Endodermal cell (in vitro differentiated cells): ENCODE data around the gene SRL. TPM values are rescaled to one million over a fixed set of nuclear protein-coding genes. Genes with fewer than 3 reads are reported as not detected.

Experiments used
- DNase-seq: peaks from one replicate; pipeline ENCODE4 v3.0.0-alpha.2; 2017
- H3K27ac ChIP-seq: 2 replicates; pipeline ENCODE4 v1.5.1; 2013; ENCODE audit warnings: mild to moderate bottlenecking, low read depth, low read length, moderate library complexity
- H3K27me3 ChIP-seq: 2 replicates; pipeline ENCODE4 v1.6.1; 2013; ENCODE audit warnings: mild to moderate bottlenecking, low read length, moderate library complexity; ENCODE audit not compliant: insufficient read depth, control insufficient read depth, poor library complexity, severe bottlenecking
- H3K36me3 ChIP-seq: 2 replicates; pipeline ENCODE4 v1.7.0; 2013; ENCODE audit warnings: mild to moderate bottlenecking, low read length, moderate library complexity; ENCODE audit not compliant: control insufficient read depth, insufficient read depth
- H3K4me1 ChIP-seq: one replicate; pipeline ENCODE4 v1.7.0; 2013; ENCODE audit warnings: low read length; ENCODE audit not compliant: control insufficient read depth, insufficient read depth
- H3K4me3 ChIP-seq: 2 replicates; pipeline ENCODE4 v1.5.1; 2013; ENCODE audit warnings: mild to moderate bottlenecking, low read length, moderate library complexity
- H3K9ac ChIP-seq: 2 replicates; pipeline ENCODE4 v1.6.1; 2013; ENCODE audit warnings: mild to moderate bottlenecking, low read length, moderate library complexity; ENCODE audit not compliant: poor library complexity, severe bottlenecking; ENCODE audit errors: extremely low read depth
- H3K9me3 ChIP-seq: 2 replicates; pipeline ENCODE4 v1.6.1; 2013; ENCODE audit warnings: mild to moderate bottlenecking, low read length, moderate library complexity; ENCODE audit not compliant: control insufficient read depth
- H3K27ac Mint-ChIP-seq: 2 replicates; pipeline ENCODE4 v1.8.0; 2020; ENCODE audit warnings: mixed read lengths
- H3K27me3 Mint-ChIP-seq: 2 replicates; pipeline ENCODE4 v1.8.0; 2021; ENCODE audit warnings: mild to moderate bottlenecking, mixed read lengths; ENCODE audit not compliant: insufficient read depth
- H3K36me3 Mint-ChIP-seq: 2 replicates; pipeline ENCODE4 v1.8.0; 2020; ENCODE audit warnings: low read depth, mixed read lengths
- H3K4me1 Mint-ChIP-seq: 2 replicates; pipeline ENCODE4 v1.8.0; 2020; ENCODE audit warnings: mixed read lengths
- H3K4me3 Mint-ChIP-seq: 2 replicates; pipeline ENCODE4 v1.8.0; 2020; ENCODE audit warnings: mild to moderate bottlenecking, moderate library complexity, mixed read lengths
- H3K9me3 Mint-ChIP-seq: 2 replicates; pipeline ENCODE4 v1.8.0; 2020; ENCODE audit warnings: mild to moderate bottlenecking, mixed read lengths
- CTCF ChIP-seq: fragments of 200-600 bp; sonication (generic); conservative IDR thresholded peaks from 2 replicates; pipeline ENCODE4 v1.5.0; 2021; ENCODE audit warnings: antibody characterized with exemption, mild to moderate bottlenecking
- WGBS, 2 experiments: methylation state at CpG; one replicate each; pipeline versions ENCODE4 v1.1.5 to v1.1.7; 2013; ENCODE audit warnings: missing lambda C conversion rate in 2 of 2, mixed read lengths in 1 of 2; ENCODE audit not compliant: insufficient coverage in 1 of 2, insufficient read length in 1 of 2; 5-methylcytosine and 5-hydroxymethylcytosine counted together
- total RNA-seq, 2 donors: library from RNA; stranded (reverse); fragmentation: NEBNext Ultra II Directional in 1 of 2; extraction: Animal tissue kit (Norgen Biotek cat#: 25700) in 1 of 2; gene quantifications; 2 replicates in 1 of 2; 3 replicates in 1 of 2; pipeline ENCODE4 v1.2.1, GENCODE V29; 2021

SRL gene
- total RNA-seq, 2 donors from 2014 or later: not detected

DNA sequence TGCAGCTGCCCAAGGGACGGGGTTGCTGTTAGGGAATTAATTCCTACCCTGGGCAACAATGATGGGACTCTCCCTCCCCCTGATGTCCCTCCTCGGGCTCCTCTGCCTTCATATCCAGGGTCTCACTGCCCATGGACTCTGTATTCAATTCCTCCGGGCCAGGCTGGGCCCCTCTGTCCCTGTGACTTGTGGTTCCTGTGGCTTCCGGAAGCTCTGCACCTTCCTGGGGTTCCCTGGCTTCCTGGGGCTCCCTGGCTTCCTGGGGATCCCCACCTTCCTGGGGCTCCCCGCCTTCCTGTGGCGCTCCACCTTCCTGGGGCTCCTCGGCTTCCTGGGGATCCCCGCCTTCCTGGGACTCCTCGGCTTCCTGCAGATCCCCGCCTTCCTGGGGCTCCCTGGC lies 35.2 kb downstream of the SRL start:
- TF ChIP-seq CTCF: no peak
- no peak for DNase-seq
- no peak overlapping the region for H3K27ac Mint-ChIP-seq
- no peak overlapping the region for H3K4me3 ChIP-seq
- H3K9me3 Mint-ChIP-seq: no peaks in the 10 kb centered on the region
- no peak overlapping the region for H3K9ac ChIP-seq
- H3K4me1 Mint-ChIP-seq: peaks cover 5% of the 10 kb centered on the region
- peaks cover 50% of the 10 kb centered on the region for H3K27me3 Mint-ChIP-seq
- no peaks in the 10 kb centered on the region for H3K36me3 ChIP-seq
- no peak overlapping the region for H3K27ac ChIP-seq
- 91 to 92% methylated on average over 5 to 10 of the region's 10 CpGs for WGBS, 2 experiments
- peaks cover 41% of the 10 kb centered on the region for H3K27me3 ChIP-seq
- no peaks in the 10 kb centered on the region for H3K4me1 ChIP-seq
- H3K36me3 Mint-ChIP-seq: no peaks in the 10 kb centered on the region
- no peak overlapping the region for H3K4me3 Mint-ChIP-seq
- no peaks in the 10 kb centered on the region for H3K9me3 ChIP-seq

- H3K4me3 ChIP-seq: no peak overlapping the region
- H3K9me3 ChIP-seq: no peaks in the 10 kb centered on the region
- peaks cover 41% of the 10 kb centered on the region for H3K27me3 ChIP-seq
- peaks cover 5% of the 10 kb centered on the region for H3K4me1 Mint-ChIP-seq
- no peaks in the 10 kb centered on the region for H3K36me3 Mint-ChIP-seq
- peaks cover 50% of the 10 kb centered on the region for H3K27me3 Mint-ChIP-seq
- TF ChIP-seq CTCF: no peak
- H3K4me1 ChIP-seq: no peaks in the 10 kb centered on the region
- no peak overlapping the region for H3K27ac ChIP-seq
- no peak overlapping the region for H3K9ac ChIP-seq
- no peak overlapping the region for H3K4me3 Mint-ChIP-seq
- no peak overlapping the region for H3K27ac Mint-ChIP-seq
- no peaks in the 10 kb centered on the region for H3K9me3 Mint-ChIP-seq
- 93 to 94% methylated on average over 7 to 8 of the region's 8 CpGs for WGBS, 2 experiments
- no peaks in the 10 kb centered on the region for H3K36me3 ChIP-seq
- no peak for DNase-seq
Measured at GRCh38 chr16:4205971-4206370, 35.9 kb downstream of the SRL start.

- Histone ChIP-seq H3K9me3 (no peaks in the 10 kb centered on the region), H3K9ac (no peak overlapping the region), H3K27ac (no peak overlapping the region), H3K36me3 (no peaks in the 10 kb centered on the region), H3K4me3 (no peak overlapping the region), H3K4me1 (peaks cover 4% of the 10 kb centered on the region), H3K27me3 (peaks cover 34% of the 10 kb centered on the region)
- no peaks in the 10 kb centered on the region for H3K9me3 Mint-ChIP-seq
- no peak for TF ChIP-seq CTCF
- DNase-seq: no peak
- WGBS, 2 experiments: 85 to 87% methylated on average over 9 of the region's 9 CpGs
- peaks cover 44% of the 10 kb centered on the region for H3K27me3 Mint-ChIP-seq
- no peak overlapping the region for H3K27ac Mint-ChIP-seq
- H3K4me1 Mint-ChIP-seq: peaks cover 11% of the 10 kb centered on the region
- no peaks in the 10 kb centered on the region for H3K36me3 Mint-ChIP-seq
- no peak overlapping the region for H3K4me3 Mint-ChIP-seq
Measured at GRCh38 chr16:4204521-4204920, 37.4 kb downstream of the SRL start.
